Mesenchymal stem cell (in vitro differentiated cells and primary cell): ENCODE measurements around the gene ETFA.
A peak's percentile ranks its signal among the peaks of the same experiment; 100 is the strongest.

Experiments
- DNase-seq: peaks from one replicate; pipeline ENCODE4 v3.0.0-alpha.2; 2013
- H2AFZ ChIP-seq: one replicate; pipeline ENCODE4 v1.6.1; 2013; ENCODE audit warnings: low read depth, mild to moderate bottlenecking, control low read depth, inconsistent platforms, low read length, moderate library complexity
- H2AK5ac ChIP-seq: 2 replicates; pipeline ENCODE4 v1.6.1; 2013; ENCODE audit warnings: low read length, moderate library complexity, mild to moderate bottlenecking, inconsistent platforms; ENCODE audit not compliant: severe bottlenecking
- H2BK120ac ChIP-seq: one replicate; pipeline ENCODE4 v1.6.1; 2013; ENCODE audit warnings: low read depth, mild to moderate bottlenecking, inconsistent platforms, low read length, moderate library complexity
- H2BK12ac ChIP-seq, 2 experiments: one replicate each; pipeline ENCODE4 v1.6.1; 2013; ENCODE audit warnings: inconsistent platforms in 2 of 2, low read length in 2 of 2, mild to moderate bottlenecking in 2 of 2, moderate library complexity in 2 of 2, control low read depth in 1 of 2
- H2BK15ac ChIP-seq: one replicate; pipeline ENCODE4 v1.6.1; 2013; ENCODE audit warnings: mild to moderate bottlenecking, low read depth, inconsistent platforms; ENCODE audit not compliant: poor library complexity, severe bottlenecking
- H2BK5ac ChIP-seq: 2 replicates; pipeline ENCODE4 v1.6.1; 2013; ENCODE audit warnings: low read depth, mild to moderate bottlenecking, low read length, control low read depth, inconsistent platforms; ENCODE audit not compliant: poor library complexity, severe bottlenecking
- H3K14ac ChIP-seq, 2 experiments: one replicate each; pipeline ENCODE4 v1.6.1; 2013; ENCODE audit warnings: inconsistent platforms in 2 of 2, low read length in 2 of 2, control low read depth in 1 of 2, mild to moderate bottlenecking in 1 of 2, moderate library complexity in 1 of 2
- H3K18ac ChIP-seq, 2 experiments: one replicate each; pipeline ENCODE4 v1.6.1; 2013; ENCODE audit warnings: inconsistent platforms in 2 of 2, low read length in 2 of 2, control low read depth in 1 of 2, low read depth in 1 of 2, mild to moderate bottlenecking in 1 of 2
- H3K23ac ChIP-seq, 2 experiments: one replicate each; pipeline ENCODE4 v1.6.1; 2013; ENCODE audit warnings: inconsistent platforms in 2 of 2, low read length in 2 of 2, mild to moderate bottlenecking in 2 of 2, moderate library complexity in 2 of 2, control low read depth in 1 of 2
- H3K27ac ChIP-seq: 2 replicates; pipeline ENCODE4 v1.5.1; 2013; ENCODE audit warnings: mild to moderate bottlenecking, moderate library complexity, low read length, control low read depth, inconsistent platforms; ENCODE audit not compliant: poor library complexity, severe bottlenecking
- H3K27me3 ChIP-seq, 2 experiments: 2 replicates each; pipeline versions ENCODE4 v1.6.1 to v1.7.0; 2013; ENCODE audit warnings: low read length in 2 of 2, mild to moderate bottlenecking in 2 of 2, moderate library complexity in 2 of 2, control low read depth in 1 of 2, inconsistent platforms in 1 of 2; ENCODE audit not compliant: control insufficient read depth in 1 of 2, insufficient read depth in 1 of 2
- H3K36me3 ChIP-seq, 2 experiments: 2 replicates each; pipeline versions ENCODE4 v1.6.1 to v1.7.0; 2013; ENCODE audit warnings: low read length in 2 of 2, control low read depth in 1 of 2, inconsistent platforms in 1 of 2, low read depth in 1 of 2, mild to moderate bottlenecking in 1 of 2; ENCODE audit not compliant: insufficient read depth in 2 of 2, control insufficient read depth in 1 of 2
- H3K4ac ChIP-seq, 2 experiments: one replicate each; pipeline ENCODE4 v1.6.1; 2013; ENCODE audit warnings: inconsistent platforms in 2 of 2, low read length in 2 of 2, mild to moderate bottlenecking in 2 of 2, moderate library complexity in 2 of 2, control low read depth in 1 of 2, low read depth in 1 of 2
- H3K4me1 ChIP-seq: 2 replicates; pipeline ENCODE4 v1.6.1; 2013; ENCODE audit warnings: low read depth, low read length, control low read depth; ENCODE audit not compliant: control insufficient read depth, insufficient read depth
- H3K4me2 ChIP-seq: 2 replicates; pipeline ENCODE4 v1.6.1; 2013; ENCODE audit warnings: low read length, mild to moderate bottlenecking, inconsistent platforms; ENCODE audit not compliant: poor library complexity, severe bottlenecking
- H3K4me3 ChIP-seq, 2 experiments: 2 replicates each; pipeline versions ENCODE4 v1.5.1 to v1.7.0; 2013; ENCODE audit warnings: low read length in 2 of 2, mild to moderate bottlenecking in 2 of 2, control low read depth in 1 of 2, low read depth in 1 of 2; ENCODE audit not compliant: insufficient read depth in 1 of 2
- H3K79me1 ChIP-seq: replicated peaks from 2 replicates; pipeline ENCODE4 v1.6.1; 2013; ENCODE audit warnings: mild to moderate bottlenecking, control low read depth, low read length, inconsistent platforms; ENCODE audit not compliant: poor library complexity, severe bottlenecking
- H3K9ac ChIP-seq: 2 replicates; pipeline ENCODE4 v1.7.0; 2013; ENCODE audit warnings: mild to moderate bottlenecking, low read length, moderate library complexity
- H3K9me3 ChIP-seq: 2 replicates; pipeline ENCODE4 v1.7.0; 2013; ENCODE audit warnings: mild to moderate bottlenecking, low read length; ENCODE audit not compliant: control insufficient read depth
- H4K8ac ChIP-seq: one replicate; pipeline ENCODE4 v1.6.1; 2013; ENCODE audit warnings: inconsistent platforms, mild to moderate bottlenecking, low read length, moderate library complexity
- H4K91ac ChIP-seq: one replicate; pipeline ENCODE4 v1.6.1; 2013; ENCODE audit warnings: mild to moderate bottlenecking, low read length, inconsistent platforms
- WGBS: methylation state at CpG from one replicate; pipeline ENCODE4 v1.1.7; 2013; ENCODE audit warnings: mixed read lengths; 5-methylcytosine and 5-hydroxymethylcytosine counted together

The ETFA gene

DNA sequence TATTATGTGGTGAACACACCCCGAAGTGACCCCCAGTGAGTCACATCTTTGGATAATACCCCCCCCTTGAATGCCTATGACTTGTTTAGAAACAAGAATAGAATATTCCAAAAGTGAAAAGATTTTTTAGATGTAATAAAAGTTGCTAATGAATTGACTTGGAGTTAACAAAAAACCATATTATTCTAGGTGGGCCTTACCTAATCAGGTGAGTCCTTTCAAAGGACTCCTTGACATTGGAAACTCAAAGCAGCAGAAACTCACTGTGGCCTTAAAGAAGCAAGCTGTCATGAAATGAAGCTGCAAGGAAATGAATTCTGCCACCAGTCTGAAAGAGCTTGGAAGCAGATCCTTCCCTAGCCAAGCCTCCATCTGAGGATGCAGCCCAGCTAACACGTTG lies 14.4 kb upstream of the ETFA start:
- Histone ChIP-seq H3K4me3 (no peak overlapping the region), H3K27ac (no peak overlapping the region), H2AFZ (no peak overlapping the region), H2BK120ac (no peak overlapping the region), H3K23ac (no peak overlapping the region), H3K4me2 (no peak overlapping the region), H3K18ac (no peak overlapping the region), H2AK5ac (no peak overlapping the region), H3K79me1 (no peaks in the 10 kb centered on the region), H3K27me3 (peaks cover 0 to 75% of the 10 kb centered on the region in 2 experiments), H4K91ac (no peak overlapping the region), H3K14ac (no peak overlapping the region), H3K9ac (no peak overlapping the region), H3K36me3 (no peaks in the 10 kb centered on the region), H2BK5ac (no peak overlapping the region), H3K4ac (no peak overlapping the region), H4K8ac (no peak overlapping the region), H3K9me3 (no peaks in the 10 kb centered on the region), H3K4me1 (peaks cover 5% of the 10 kb centered on the region), H2BK15ac (no peak overlapping the region), H2BK12ac (no peak overlapping the region)
- WGBS, result 64% methylated on average over 1 of the region's 2 CpGs
- DNase-seq, result no peak

DNA sequence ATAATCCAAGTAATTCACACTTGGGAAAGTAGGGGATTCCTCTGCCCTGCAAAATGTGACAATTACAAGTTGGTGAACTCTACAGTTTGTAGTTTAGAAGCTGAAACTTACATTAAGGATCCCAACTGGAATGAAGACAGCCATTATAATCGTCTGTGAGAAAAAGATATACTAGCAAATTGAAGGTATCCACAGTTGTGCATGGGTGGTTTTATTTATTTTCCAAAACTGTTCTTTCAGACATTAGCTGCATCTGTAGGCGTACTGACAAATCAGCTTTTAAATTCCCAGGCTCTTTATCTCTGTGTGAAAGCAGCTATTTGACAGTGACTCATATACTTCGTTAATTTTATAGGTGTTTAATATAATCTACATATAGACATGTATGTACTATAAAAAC lies 12.8 kb upstream of the ETFA start:
- H3K23ac ChIP-seq, result no peak overlapping the region
- no peak overlapping the region for H2BK15ac ChIP-seq
- H3K14ac ChIP-seq, result no peak overlapping the region
- no peak overlapping the region for H3K4me2 ChIP-seq
- WGBS, result 95% methylated on average over 2 of the region's 3 CpGs
- no peak overlapping the region for H4K91ac ChIP-seq
- no peak overlapping the region for H2BK12ac ChIP-seq
- DNase-seq, result no peak
- peaks cover 0 to 64% of the 10 kb centered on the region in 2 experiments for H3K27me3 ChIP-seq
- no peak overlapping the region for H3K18ac ChIP-seq
- H3K9me3 ChIP-seq, result no peaks in the 10 kb centered on the region
- no peak overlapping the region for H3K9ac ChIP-seq
- H3K4me3 ChIP-seq, result no peak overlapping the region
- H2BK5ac ChIP-seq, result no peak overlapping the region
- peaks cover 5% of the 10 kb centered on the region for H3K4me1 ChIP-seq
- no peak overlapping the region for H2AFZ ChIP-seq
- no peak overlapping the region for H2AK5ac ChIP-seq
- no peaks in the 10 kb centered on the region for H3K36me3 ChIP-seq
- H3K79me1 ChIP-seq, result no peaks in the 10 kb centered on the region
- H3K4ac ChIP-seq, result no peak overlapping the region
- no peak overlapping the region for H3K27ac ChIP-seq
- no peak overlapping the region for H2BK120ac ChIP-seq
- no peak overlapping the region for H4K8ac ChIP-seq

DNA sequence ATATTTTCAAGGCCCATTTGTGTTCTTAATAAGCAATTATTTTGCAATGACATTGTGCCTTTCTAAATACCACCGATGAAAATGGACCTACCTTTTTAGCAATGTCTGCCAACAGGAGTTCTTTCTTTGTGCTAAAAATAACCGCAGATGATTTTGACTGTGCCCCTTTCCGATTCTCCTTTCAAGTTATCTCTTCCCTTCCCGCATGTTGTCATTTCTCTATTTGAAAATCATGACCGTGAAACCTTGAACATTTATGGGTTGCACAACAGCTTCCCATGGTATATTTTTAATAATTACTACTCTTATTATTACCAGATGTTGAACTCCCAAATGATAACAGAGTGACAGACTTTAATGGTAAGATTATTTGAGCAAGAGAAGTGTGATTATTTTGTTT lies 10.3 kb upstream of the ETFA start:
- H3K27me3 ChIP-seq, result peaks cover 0 to 49% of the 10 kb centered on the region in 2 experiments

DNA sequence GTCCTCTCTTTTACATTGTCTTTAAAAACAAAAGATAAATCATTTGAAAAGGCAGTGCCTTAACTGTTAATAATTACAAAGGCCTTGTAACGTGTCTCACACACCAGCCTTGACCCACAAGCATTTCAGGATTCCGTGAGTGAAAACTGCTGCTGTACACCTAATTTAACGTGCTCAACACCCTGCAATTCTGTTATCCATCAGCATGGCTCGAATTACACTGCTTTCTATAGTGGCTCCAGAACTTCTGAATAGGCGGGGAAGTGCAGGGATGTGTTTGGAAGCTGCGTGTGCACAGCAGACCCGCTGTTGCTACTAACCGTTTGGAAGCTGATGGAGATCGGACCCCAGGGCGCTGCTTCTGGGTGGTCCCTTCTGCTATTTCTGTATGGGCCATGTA lies 9.9 kb upstream of the ETFA start:
- Histone ChIP-seq H3K14ac (no peak overlapping the region), H3K9me3 (no peaks in the 10 kb centered on the region), H2BK15ac (no peak overlapping the region), H2BK5ac (no peak overlapping the region), H3K4ac (no peak overlapping the region), H2BK12ac (no peak overlapping the region), H3K79me1 (no peaks in the 10 kb centered on the region), H3K4me3 (no peak overlapping the region), H3K23ac (no peak overlapping the region), H3K27me3 (peaks cover 0 to 46% of the 10 kb centered on the region in 2 experiments), H4K91ac (no peak overlapping the region), H2AFZ (no peak overlapping the region), H2BK120ac (no peak overlapping the region), H3K36me3 (no peaks in the 10 kb centered on the region), H3K9ac (no peak overlapping the region), H3K4me2 (peak overlapping the region; percentile 20), H3K4me1 (peaks cover 3% of the 10 kb centered on the region), H3K18ac (no peak overlapping the region), H4K8ac (no peak overlapping the region), H3K27ac (no peak overlapping the region), H2AK5ac (no peak overlapping the region)
- 67% methylated on average over 10 of the region's 10 CpGs for WGBS
- no peak for DNase-seq

More for the DNA sequence above, 10.3 kb upstream of the ETFA start:
- H4K8ac ChIP-seq, result no peak overlapping the region
- no peak overlapping the region for H2BK12ac ChIP-seq
- no peak overlapping the region for H3K23ac ChIP-seq
- peaks cover 3% of the 10 kb centered on the region for H3K4me1 ChIP-seq
- no peak overlapping the region for H2BK15ac ChIP-seq
- H3K79me1 ChIP-seq, result no peaks in the 10 kb centered on the region
- no peak overlapping the region for H3K4me3 ChIP-seq
- H2AFZ ChIP-seq, result no peak overlapping the region
- DNase-seq, result no peak
- no peak overlapping the region for H2BK120ac ChIP-seq
- H3K18ac ChIP-seq, result no peak overlapping the region
- 92% methylated on average over 3 of the region's 5 CpGs for WGBS
- H3K14ac ChIP-seq, result no peak overlapping the region
- no peak overlapping the region for H2BK5ac ChIP-seq
- no peak overlapping the region for H3K4ac ChIP-seq
- H3K27ac ChIP-seq, result no peak overlapping the region
- no peak overlapping the region for H3K4me2 ChIP-seq
- no peaks in the 10 kb centered on the region for H3K36me3 ChIP-seq
- H3K9ac ChIP-seq, result no peak overlapping the region
- H4K91ac ChIP-seq, result no peak overlapping the region
- no peaks in the 10 kb centered on the region for H3K9me3 ChIP-seq
- no peak overlapping the region for H2AK5ac ChIP-seq
